ENCODE results near the gene RSBN1. TPM values are rescaled to one million over a fixed set of nuclear protein-coding genes. Genes with fewer than 3 reads are reported as not detected.

Gene RSBN1
- total RNA-seq, 1 donor from 2014 or later = 27.7 TPM

- no peak for DNase-seq (ENCODE audit: low read depth)
- H3K4me3 ChIP-seq (ENCODE audit: low read depth, low read length) = no peak overlapping the region
- TF ChIP-seq, protein P1, sequence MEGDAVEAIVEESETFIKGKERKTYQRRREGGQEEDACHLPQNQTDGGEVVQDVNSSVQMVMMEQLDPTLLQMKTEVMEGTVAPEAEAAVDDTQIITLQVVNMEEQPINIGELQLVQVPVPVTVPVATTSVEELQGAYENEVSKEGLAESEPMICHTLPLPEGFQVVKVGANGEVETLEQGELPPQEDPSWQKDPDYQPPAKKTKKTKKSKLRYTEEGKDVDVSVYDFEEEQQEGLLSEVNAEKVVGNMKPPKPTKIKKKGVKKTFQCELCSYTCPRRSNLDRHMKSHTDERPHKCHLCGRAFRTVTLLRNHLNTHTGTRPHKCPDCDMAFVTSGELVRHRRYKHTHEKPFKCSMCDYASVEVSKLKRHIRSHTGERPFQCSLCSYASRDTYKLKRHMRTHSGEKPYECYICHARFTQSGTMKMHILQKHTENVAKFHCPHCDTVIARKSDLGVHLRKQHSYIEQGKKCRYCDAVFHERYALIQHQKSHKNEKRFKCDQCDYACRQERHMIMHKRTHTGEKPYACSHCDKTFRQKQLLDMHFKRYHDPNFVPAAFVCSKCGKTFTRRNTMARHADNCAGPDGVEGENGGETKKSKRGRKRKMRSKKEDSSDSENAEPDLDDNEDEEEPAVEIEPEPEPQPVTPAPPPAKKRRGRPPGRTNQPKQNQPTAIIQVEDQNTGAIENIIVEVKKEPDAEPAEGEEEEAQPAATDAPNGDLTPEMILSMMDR (conservative IDR thresholded peaks at IDR 0.05; ENCODE audit: low read depth, low read length) = no peak
These were observed 42.2 kb downstream of the RSBN1 start for GRCh38 chr1:113770031-113770430.

GRCh38 chr1:113769601-113769970 is 42.7 kb downstream of the RSBN1 start:
- no peak overlapping the region for H3K4me3 ChIP-seq (ENCODE audit: low read depth, low read length)
- DNase-seq (ENCODE audit: low read depth) = no peak
- TF ChIP-seq, protein P1 (conservative IDR thresholded peaks at IDR 0.05; ENCODE audit: low read depth, low read length) = no peak

DNA sequence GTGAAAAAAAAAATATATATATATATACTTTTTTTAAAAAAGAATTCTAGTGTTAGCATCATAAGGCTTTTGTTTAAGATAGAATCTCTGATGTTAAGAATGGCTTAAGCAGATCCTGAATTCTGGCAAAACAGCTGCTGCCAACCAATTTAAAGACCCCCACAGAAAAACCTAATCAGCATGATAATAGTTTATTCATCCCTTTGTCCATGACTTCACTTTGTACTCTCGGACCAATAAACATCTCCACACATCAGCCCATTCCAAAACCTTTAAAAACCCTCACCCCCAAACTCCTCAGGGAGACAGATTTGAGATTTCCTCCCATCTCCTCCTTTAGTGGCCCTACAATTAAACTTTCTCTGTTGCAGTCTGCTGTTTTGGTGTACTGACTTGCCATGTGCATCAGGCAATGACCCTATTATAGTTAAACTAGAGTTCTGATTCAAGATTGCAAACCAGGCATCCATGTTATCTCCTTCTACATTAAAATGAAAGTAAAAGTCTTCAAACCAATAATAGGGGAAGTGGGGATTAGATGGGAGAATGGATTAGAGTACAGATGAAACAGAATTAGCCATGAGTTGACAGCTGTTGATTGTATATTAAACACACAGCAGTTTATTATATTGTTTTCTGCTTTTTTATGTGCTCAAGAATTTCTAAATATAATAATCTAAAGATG is 43.2 kb downstream of the RSBN1 start:
- TF ChIP-seq, protein P1 (conservative IDR thresholded peaks at IDR 0.05; ENCODE audit: low read depth, low read length) = no peak
- H3K4me3 ChIP-seq (ENCODE audit: low read depth, low read length) = no peak overlapping the region
- DNase-seq (ENCODE audit: low read depth) = no peak

GRCh38 chr1:113765306-113766230 is 46.7 kb downstream of the RSBN1 start:
- TF ChIP-seq, protein P1 (conservative IDR thresholded peaks at IDR 0.05; ENCODE audit: low read depth, low read length) = no peak
- no peak overlapping the region for H3K4me3 ChIP-seq (ENCODE audit: low read depth, low read length)
- no peak for DNase-seq (ENCODE audit: low read depth)

- no peak for DNase-seq (ENCODE audit: low read depth)
- TF ChIP-seq, protein P1 (conservative IDR thresholded peaks at IDR 0.05; ENCODE audit: low read depth, low read length) = no peak
- no peak overlapping the region for H3K4me3 ChIP-seq (ENCODE audit: low read depth, low read length)
These were observed 48.6 kb downstream of the RSBN1 start for GRCh38 chr1:113763661-113764060.

GRCh38 chr1:113761937-113762336 is 50.3 kb downstream of the RSBN1 start:
- no peak for DNase-seq (ENCODE audit: low read depth)
- TF ChIP-seq, protein P1 (conservative IDR thresholded peaks at IDR 0.05; ENCODE audit: low read depth, low read length) = no peak
- no peak overlapping the region for H3K4me3 ChIP-seq (ENCODE audit: low read depth, low read length)
